HEK293T (cell line): ENCODE data around the gene CELF4.

Source experiments
- BHLHE40 ChIP-seq: fragments of 450-650 bp; IDR thresholded peaks from 2 replicates; pipeline ENCODE4 v1.6.1; 2016; ENCODE audit warnings: mild to moderate bottlenecking, moderate library complexity, borderline replicate concordance
- FOXK2 ChIP-seq: fragments of 450-650 bp; IDR thresholded peaks from 2 replicates; pipeline ENCODE4 v1.6.1; 2016; ENCODE audit warnings: mild to moderate bottlenecking
- FOXM1 ChIP-seq: fragments of 450-650 bp; IDR thresholded peaks from 2 replicates; pipeline ENCODE4 v1.6.1; 2017; ENCODE audit warnings: mild to moderate bottlenecking, borderline replicate concordance
- L3MBTL2 ChIP-seq: fragments of 450-650 bp; conservative IDR thresholded peaks from 2 replicates; pipeline ENCODE4 v1.6.1; 2016; ENCODE audit warnings: mild to moderate bottlenecking
- SP1 ChIP-seq: fragments of 450-650 bp; IDR thresholded peaks from 2 replicates; pipeline ENCODE4 v1.6.1; 2017

GRCh38 chr18:37328946-37329719 lies 236.5 kb downstream of the CELF4 start:
- TF ChIP-seq L3MBTL2: no peak
- no peak for TF ChIP-seq BHLHE40
- TF ChIP-seq FOXM1: no peak
- TF ChIP-seq SP1: no peak
- TF ChIP-seq FOXK2: no peak
